Kidney (tissue), 14 donors: ENCODE data around the gene RAB7A. TPM values are rescaled to one million over a fixed set of nuclear protein-coding genes. Genes with fewer than 3 reads are reported as not detected.
"Not testable (repeated sequence)": the region's sequence is repeated elsewhere in the genome, so short reads cannot be mapped to it uniquely, and the experiment has no call there.

Experiments
- DNase-seq, 5 donors: peaks; one replicate each; pipeline ENCODE4 v3.0.0-alpha.2; 2013 to 2020
- FAIRE-seq: peaks from 2 replicates; lab custom pipeline; 2012; peaks lifted over from hg19 to GRCh38; lab: Jason Lieb, UNC
- H3K27ac ChIP-seq, 2 donors: one replicate each; pipeline ENCODE4 v1.7.0; 2013; ENCODE audit warnings: low read depth in 2 of 2, low read length in 2 of 2, inconsistent platforms in 1 of 2
- H3K27me3 ChIP-seq: one replicate; pipeline ENCODE4 v1.7.1; 2013; ENCODE audit warnings: low read length, inconsistent platforms; ENCODE audit not compliant: control insufficient read depth, insufficient read depth
- H3K36me3 ChIP-seq, 3 donors: one replicate each; pipeline versions ENCODE4 v1.7.0 to v1.7.1; 2013; ENCODE audit warnings: low read length in 3 of 3, control low read depth in 1 of 3, inconsistent platforms in 1 of 3; ENCODE audit not compliant: insufficient read depth in 3 of 3, control insufficient read depth in 2 of 3
- H3K4me1 ChIP-seq, 3 donors: one replicate each; pipeline versions ENCODE4 v1.7.0 to v1.7.1; 2013; ENCODE audit warnings: low read length in 3 of 3, inconsistent platforms in 1 of 3, low read depth in 1 of 3; ENCODE audit not compliant: control insufficient read depth in 2 of 3, insufficient read depth in 2 of 3
- H3K4me3 ChIP-seq, 3 donors: one replicate each; pipeline versions ENCODE4 v1.7.0 to v1.8.1; 2013; ENCODE audit warnings: low read length in 3 of 3, control low read depth in 1 of 3, inconsistent platforms in 1 of 3
- H3K9ac ChIP-seq, 3 donors: one replicate each; pipeline versions ENCODE4 v1.7.0 to v1.7.1; 2013; ENCODE audit warnings: low read length in 3 of 3, control low read depth in 1 of 3, inconsistent platforms in 1 of 3
- H3K9me3 ChIP-seq, 3 donors: one replicate each; pipeline versions ENCODE4 v1.7.0 to v1.7.1; 2013; ENCODE audit warnings: low read length in 3 of 3, control low read depth in 1 of 3, inconsistent platforms in 1 of 3; ENCODE audit not compliant: control insufficient read depth in 2 of 3, insufficient read depth in 1 of 3
- intact Hi-C: fragments of 100-400 bp; cut with DNase I; formaldehyde crosslinking; loops from one replicate; pipeline ENCODE4 v1.11.1; 2022
- polyA plus RNA-seq: library from polyadenylated mRNA; stranded (reverse); fragments of 350-450 nt; fragmentation: Illumina TruSeq; extraction: RNeasy Lipid Tissue Mini Kit (QIAGEN cat#74804); gene quantifications from one replicate; pipeline ENCODE4 v1.2.3, GENCODE V29; 2014; ENCODE audit warnings: low read depth, low replicate concordance; ENCODE audit not compliant: insufficient read depth
- total RNA-seq: library from RNA; stranded (reverse); fragmentation: NEBNext Ultra II Directional; extraction: Animal tissue kit (Norgen Biotek cat#: 25700); gene quantifications from one replicate; pipeline ENCODE4 v1.2.1, GENCODE V29; 2021
- TF ChIP-seq, protein P1 (sequence below): IDR thresholded peaks from 3 replicates; pipeline ENCODE4 v1.5.1; 2012; ENCODE audit warnings: mild to moderate bottlenecking, moderate library complexity, borderline replicate concordance; ENCODE audit not compliant: insufficient read depth; ENCODE audit errors: extremely low read depth
- donor health status: control.
- donor health status: control.
- donor health status: control.
- donor health status: control.
- donor health status: control.
- donor health status: DM: yes; HTN: yes; CAD: no.
- donor health status: Normal renal cell carcinoma (clear cell type).

Gene RAB7A
- total and polyA plus RNA-seq, 2 donors from 2014 or later = 211 to 248 TPM

DNA sequence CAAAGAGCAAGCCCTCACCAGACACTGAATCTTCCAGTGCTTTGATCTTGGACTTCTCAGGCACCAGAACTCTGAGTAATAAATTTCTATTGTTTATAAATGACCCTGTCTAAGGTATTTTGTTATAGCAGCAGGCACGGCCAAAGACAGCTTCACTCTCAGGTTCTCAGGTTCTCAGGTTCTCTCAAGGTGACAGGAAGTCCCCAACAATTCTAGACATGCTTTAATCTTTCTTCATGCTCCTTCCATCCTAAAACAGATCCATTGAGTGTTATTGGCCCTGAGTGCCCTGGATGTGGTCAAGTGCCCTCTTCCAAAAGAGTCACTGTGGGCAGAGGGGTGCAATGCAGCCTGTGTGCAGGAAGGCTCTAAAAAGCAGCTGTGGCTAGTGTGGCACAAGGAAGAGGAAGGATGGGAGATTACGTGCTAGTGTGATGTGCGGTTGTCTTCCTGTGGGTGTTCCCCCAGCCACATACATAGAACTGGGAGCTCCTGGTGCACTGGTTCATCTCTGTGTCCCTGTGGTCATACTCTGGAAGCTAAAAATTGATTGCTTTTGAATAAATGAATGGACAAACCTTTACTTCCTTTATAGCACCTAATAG lies 11.0 kb upstream of the RAB7A start:
- Histone ChIP-seq H3K9me3 (no peaks in the 10 kb centered on the region), H3K36me3 (no peaks in the 10 kb centered on the region), H3K4me1 (no peaks in the 10 kb centered on the region), H3K9ac (no peak overlapping the region), H3K4me3 (no peak overlapping the region), H3K27ac (no peak overlapping the region), H3K27me3 (no peaks in the 10 kb centered on the region)
- TF ChIP-seq, protein P1, sequence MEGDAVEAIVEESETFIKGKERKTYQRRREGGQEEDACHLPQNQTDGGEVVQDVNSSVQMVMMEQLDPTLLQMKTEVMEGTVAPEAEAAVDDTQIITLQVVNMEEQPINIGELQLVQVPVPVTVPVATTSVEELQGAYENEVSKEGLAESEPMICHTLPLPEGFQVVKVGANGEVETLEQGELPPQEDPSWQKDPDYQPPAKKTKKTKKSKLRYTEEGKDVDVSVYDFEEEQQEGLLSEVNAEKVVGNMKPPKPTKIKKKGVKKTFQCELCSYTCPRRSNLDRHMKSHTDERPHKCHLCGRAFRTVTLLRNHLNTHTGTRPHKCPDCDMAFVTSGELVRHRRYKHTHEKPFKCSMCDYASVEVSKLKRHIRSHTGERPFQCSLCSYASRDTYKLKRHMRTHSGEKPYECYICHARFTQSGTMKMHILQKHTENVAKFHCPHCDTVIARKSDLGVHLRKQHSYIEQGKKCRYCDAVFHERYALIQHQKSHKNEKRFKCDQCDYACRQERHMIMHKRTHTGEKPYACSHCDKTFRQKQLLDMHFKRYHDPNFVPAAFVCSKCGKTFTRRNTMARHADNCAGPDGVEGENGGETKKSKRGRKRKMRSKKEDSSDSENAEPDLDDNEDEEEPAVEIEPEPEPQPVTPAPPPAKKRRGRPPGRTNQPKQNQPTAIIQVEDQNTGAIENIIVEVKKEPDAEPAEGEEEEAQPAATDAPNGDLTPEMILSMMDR = no peak
- FAIRE-seq (no peak), DNase-seq (no peak)
- intact Hi-C loops = no loop called here

DNA sequence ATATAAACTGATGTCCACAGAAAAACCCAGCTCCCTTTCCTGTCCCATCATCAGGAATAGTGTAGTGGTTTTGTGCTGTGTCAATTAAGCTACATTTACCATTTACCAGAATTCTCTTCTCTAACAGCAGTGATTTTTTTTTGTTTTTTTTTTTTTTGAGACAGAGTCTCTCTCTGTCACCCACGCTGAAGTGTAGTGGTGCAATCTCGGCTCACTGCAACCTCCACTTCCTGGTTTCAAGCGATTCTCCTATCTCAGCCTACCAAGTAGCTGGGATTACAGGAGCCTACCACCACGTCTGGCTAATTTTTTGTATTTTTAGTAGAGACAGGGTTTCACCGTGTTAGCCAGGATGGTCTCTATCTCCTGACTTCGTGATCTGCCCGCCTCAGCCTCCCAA lies 7.1 kb upstream of the RAB7A start:
- DNase-seq, H3K9me3 ChIP-seq, H3K36me3 ChIP-seq, H3K9ac ChIP-seq, FAIRE-seq, H3K27me3 ChIP-seq, H3K27ac ChIP-seq, intact Hi-C loops, H3K4me1 ChIP-seq, H3K4me3 ChIP-seq: not testable (repeated sequence)

DNA sequence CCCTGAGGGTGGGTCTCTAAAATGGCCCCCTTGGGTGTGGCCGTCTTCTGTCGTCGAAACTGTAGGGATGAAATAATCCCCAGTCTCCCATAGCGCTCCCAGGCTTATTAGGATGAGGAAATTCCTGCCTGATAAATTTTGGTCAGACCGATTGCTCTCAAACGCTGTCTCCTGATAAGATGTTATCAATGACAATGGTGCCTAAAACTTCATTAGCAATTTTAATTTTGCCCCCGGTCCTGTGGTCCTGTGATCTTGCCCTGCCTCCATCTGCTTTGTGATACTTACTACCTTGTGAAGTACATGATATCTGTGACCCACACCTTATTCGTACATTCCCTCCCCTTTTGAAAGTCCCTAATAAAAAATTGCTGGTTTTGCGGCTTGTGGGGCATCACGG lies 5.1 kb upstream of the RAB7A start:
- Histone ChIP-seq H3K36me3 (no peaks in the 10 kb centered on the region), H3K4me1 (no peaks in the 10 kb centered on the region), H3K4me3 (no peak overlapping the region), H3K9me3 (no peaks in the 10 kb centered on the region), H3K9ac (no peak overlapping the region), H3K27me3 (no peaks in the 10 kb centered on the region), H3K27ac (no peak overlapping the region)
- TF ChIP-seq, protein P1 = no peak
- intact Hi-C loops = no loop called here
- FAIRE-seq (no peak), DNase-seq (no peak)

DNA sequence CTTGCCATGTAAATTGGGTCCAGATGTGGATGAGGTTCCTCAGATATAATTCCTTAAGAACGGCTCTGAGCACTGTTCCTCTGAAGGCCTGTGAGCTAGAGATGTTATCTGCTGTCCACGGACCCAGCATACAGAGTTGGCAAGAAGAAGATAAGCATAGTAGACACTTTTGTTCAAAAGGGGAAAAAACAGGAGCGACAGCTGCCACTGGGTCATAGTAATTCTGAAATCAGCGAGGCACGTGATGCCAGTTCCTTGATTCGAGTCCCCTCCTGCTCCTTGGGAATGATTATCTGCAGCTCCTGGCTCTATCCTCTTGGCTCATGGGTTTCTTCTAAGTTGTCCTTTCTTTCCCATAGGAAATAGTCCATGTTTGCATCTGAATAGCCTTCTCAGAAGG lies 2.5 kb upstream of the RAB7A start:
- H3K9me3 ChIP-seq = no peaks in the 10 kb centered on the region
- FAIRE-seq (no peak), DNase-seq (no peak)
- TF ChIP-seq, protein P1 = no peak
- no peaks in the 10 kb centered on the region for H3K36me3 ChIP-seq
- peaks cover 9 to 10% (median 10%) of the 10 kb centered on the region in 3 donors for H3K4me1 ChIP-seq
- intact Hi-C loops = no loop called here
- no peaks in the 10 kb centered on the region for H3K27me3 ChIP-seq
- no peak overlapping the region for H3K4me3 ChIP-seq
- H3K27ac ChIP-seq = no peak overlapping the region
- no peak overlapping the region for H3K9ac ChIP-seq
